Measurements from ENCODE around the gene C2orf69. TPM values are rescaled to one million over a fixed set of nuclear protein-coding genes. Genes with fewer than 3 reads are reported as not detected.

C2orf69 gene
- total and polyA plus RNA-seq, 12 donors: 4.4 to 11.4 (median 7.7) TPM

DNA sequence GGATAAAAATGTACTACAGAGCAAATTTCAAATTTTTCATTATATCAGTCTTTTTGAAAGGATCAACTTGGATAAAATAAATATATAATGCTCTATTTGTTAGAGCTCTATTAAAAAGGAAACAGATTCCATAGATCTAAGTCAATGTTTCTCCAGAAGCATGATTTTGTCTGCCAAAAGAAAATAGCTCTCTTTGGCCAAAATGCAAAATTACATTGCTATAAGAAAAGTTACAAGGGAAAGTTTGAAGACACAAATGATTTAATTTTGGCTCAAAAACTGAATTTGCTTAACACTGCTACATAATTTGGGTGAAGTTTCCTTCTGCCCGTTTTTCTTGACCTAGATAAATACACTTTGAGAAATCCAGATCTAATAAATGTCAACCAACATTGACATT is 15.7 kb downstream of the C2orf69 start:
- Histone ChIP-seq H3K9me3 (no peaks in the 10 kb centered on the region), H3K27ac (no peak overlapping the region), H3K4me1 (peaks cover 0 to 14% (median 5%) of the 10 kb centered on the region in 9 donors), H3K36me3 (peaks cover 0 to 58% (median 10%) of the 10 kb centered on the region in 9 donors), H3K4me3 (no peak overlapping the region), H3K27me3 (no peaks in the 10 kb centered on the region)
- WGBS, 2 donors: 62 to 64% methylated on average over 1 of the region's 1 CpG
- DNase-seq: no peak
- TF ChIP-seq, protein P1, sequence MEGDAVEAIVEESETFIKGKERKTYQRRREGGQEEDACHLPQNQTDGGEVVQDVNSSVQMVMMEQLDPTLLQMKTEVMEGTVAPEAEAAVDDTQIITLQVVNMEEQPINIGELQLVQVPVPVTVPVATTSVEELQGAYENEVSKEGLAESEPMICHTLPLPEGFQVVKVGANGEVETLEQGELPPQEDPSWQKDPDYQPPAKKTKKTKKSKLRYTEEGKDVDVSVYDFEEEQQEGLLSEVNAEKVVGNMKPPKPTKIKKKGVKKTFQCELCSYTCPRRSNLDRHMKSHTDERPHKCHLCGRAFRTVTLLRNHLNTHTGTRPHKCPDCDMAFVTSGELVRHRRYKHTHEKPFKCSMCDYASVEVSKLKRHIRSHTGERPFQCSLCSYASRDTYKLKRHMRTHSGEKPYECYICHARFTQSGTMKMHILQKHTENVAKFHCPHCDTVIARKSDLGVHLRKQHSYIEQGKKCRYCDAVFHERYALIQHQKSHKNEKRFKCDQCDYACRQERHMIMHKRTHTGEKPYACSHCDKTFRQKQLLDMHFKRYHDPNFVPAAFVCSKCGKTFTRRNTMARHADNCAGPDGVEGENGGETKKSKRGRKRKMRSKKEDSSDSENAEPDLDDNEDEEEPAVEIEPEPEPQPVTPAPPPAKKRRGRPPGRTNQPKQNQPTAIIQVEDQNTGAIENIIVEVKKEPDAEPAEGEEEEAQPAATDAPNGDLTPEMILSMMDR (IDR thresholded peaks at IDR 0.05): no peak
- ATAC-seq: no peak
- intact Hi-C loops (cut with DNase I): no loop called here

DNA sequence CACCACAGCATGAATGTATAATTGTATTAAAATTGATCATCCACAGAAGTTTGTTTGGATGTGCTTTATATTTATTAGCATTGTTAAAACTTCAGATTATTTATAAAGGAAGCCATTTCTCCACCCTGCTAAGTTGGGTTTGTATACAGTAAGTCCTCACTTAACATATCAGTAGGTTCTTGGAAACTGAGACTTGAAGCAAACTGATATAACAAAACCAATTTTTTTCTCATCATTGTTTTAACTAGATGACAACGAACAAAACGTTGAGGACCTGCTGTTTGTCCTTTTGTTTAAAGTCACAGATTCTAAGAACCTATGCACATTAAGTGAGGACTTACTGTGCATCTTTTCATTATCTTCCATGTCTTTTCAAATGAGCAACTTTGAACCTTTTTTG is 17.1 kb downstream of the C2orf69 start:
- Histone ChIP-seq H3K27ac (no peak overlapping the region), H3K9me3 (no peaks in the 10 kb centered on the region), H3K36me3 (peaks cover 0 to 67% (median 16%) of the 10 kb centered on the region in 9 donors), H3K4me3 (no peak overlapping the region), H3K27me3 (no peaks in the 10 kb centered on the region), H3K4me1 (peaks cover 0 to 3% (median 0%) of the 10 kb centered on the region in 9 donors)
- TF ChIP-seq, protein P1 (IDR thresholded peaks at IDR 0.05): no peak
- ATAC-seq (no peak), DNase-seq (no peak)
- intact Hi-C loops (cut with DNase I): no loop called here
- WGBS, 2 donors: 42 to 62% methylated on average over 2 of the region's 2 CpGs

DNA sequence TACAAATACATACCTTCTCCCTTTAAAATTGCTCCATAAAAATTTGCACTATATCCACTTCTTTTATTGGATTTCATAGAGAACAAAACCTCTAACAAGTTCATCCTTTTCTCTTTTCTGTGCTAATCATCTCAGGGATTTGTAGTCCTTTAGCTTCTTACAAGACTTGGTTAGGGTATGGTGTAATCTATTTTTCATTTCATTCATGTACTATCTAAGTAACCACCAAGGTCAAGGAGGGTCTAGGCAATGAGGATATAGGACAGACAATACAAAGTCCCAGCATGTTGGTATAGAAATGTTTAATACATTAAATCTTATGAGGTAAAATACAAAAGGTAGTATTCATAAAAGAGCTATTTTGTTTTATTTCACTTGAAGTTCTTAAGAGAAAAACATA is 17.5 kb downstream of the C2orf69 start:
- Histone ChIP-seq H3K4me1 (no peaks in the 10 kb centered on the region), H3K36me3 (peaks cover 0 to 71% (median 17%) of the 10 kb centered on the region in 9 donors), H3K27ac (no peak overlapping the region), H3K27me3 (no peaks in the 10 kb centered on the region), H3K9me3 (no peaks in the 10 kb centered on the region), H3K4me3 (no peak overlapping the region)
- intact Hi-C loops (cut with DNase I): no loop called here
- TF ChIP-seq, protein P1 (IDR thresholded peaks at IDR 0.05): no peak
- ATAC-seq: no peak
- no peak for DNase-seq

DNA sequence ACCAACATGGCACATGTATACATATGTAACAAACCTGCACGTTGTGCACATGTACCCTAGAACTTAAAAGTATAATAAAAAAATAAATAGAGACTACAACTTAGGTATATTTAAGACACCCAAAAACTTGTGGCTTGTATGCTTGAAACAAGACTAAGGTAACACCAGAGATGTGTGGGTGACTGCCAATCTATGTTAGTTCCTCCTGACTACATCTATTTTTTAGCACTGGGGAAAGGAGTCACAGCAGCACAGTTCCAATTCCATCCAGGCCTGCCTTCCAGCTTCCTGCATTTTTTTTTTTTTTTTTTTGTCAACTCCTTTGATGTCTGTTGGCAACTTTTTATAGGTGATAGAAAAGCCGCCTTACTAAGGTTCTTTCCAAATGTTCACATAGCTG is 18.2 kb downstream of the C2orf69 start:
- Histone ChIP-seq H3K4me1 (no peaks in the 10 kb centered on the region), H3K4me3 (no peak overlapping the region), H3K27ac (no peak overlapping the region), H3K36me3 (peaks cover 0 to 77% (median 17%) of the 10 kb centered on the region in 9 donors), H3K9me3 (no peaks in the 10 kb centered on the region), H3K27me3 (no peaks in the 10 kb centered on the region)
- intact Hi-C loops (cut with DNase I): no loop called here
- WGBS, 2 donors: 86 to 89% methylated on average over 2 of the region's 2 CpGs
- ATAC-seq (no peak), DNase-seq (no peak)
- TF ChIP-seq, protein P1 (IDR thresholded peaks at IDR 0.05): no peak
